Cardiac fibroblast (primary cell): ENCODE measurements around the gene ABHD1.

Experiments
- DNase-seq, 2 donors: peaks; one replicate each; pipeline versions ENCODE4 v3.0.0 to v3.0.0-alpha.2; 2010; ENCODE audit warnings: low read depth in 2 of 2
- H3K4me3 ChIP-seq, 2 donors: replicated peaks in 1 of 2; 1 replicate in 1 of 2; 2 replicates in 1 of 2; pipeline ENCODE4 v1.5.1; 2011; ENCODE audit warnings: low read depth in 2 of 2, low read length in 2 of 2, mild to moderate bottlenecking in 2 of 2, moderate library complexity in 1 of 2
- TF ChIP-seq, protein P1 (sequence below): IDR thresholded peaks from one replicate; pipeline ENCODE4 v1.5.1; 2011; ENCODE audit warnings: low read depth, mild to moderate bottlenecking, low read length, inconsistent platforms

The ABHD1 gene

DNA sequence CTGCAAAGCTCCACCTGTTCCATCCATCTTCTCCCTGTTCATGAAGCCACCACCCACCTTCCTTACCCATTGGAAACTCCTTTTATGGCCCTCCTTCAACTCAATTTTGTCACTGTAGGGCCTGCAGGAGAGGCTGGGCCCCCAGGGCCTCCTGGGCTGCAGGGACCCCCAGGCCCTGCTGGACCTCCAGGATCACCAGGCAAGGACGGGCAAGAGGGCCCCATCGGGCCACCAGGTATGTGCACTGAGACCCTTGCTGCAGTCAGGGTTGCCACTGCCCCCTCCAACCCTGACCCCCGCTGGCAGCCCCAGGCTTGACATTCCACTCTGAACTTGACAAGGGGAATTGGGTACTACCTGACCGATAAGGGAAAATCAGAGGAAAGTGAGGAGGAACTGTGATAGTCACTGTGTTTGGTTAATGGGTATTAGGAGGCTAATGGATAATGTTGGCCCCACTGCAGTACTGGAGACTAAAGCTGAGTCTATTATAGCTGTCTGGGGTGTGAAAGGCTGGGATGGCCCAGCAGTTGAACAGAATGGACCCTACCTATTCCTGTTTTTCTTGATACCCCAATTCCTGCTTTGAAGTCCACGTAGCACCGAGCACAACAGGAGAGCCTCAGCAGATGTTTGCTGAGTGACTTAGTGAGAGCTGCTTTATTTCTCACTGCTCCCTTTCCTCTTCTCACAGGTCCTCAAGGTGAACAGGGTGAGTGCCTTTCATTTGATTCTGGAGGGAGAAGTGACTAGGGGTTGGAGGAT lies 39.1 kb upstream of the ABHD1 start:
- TF ChIP-seq, protein P1, sequence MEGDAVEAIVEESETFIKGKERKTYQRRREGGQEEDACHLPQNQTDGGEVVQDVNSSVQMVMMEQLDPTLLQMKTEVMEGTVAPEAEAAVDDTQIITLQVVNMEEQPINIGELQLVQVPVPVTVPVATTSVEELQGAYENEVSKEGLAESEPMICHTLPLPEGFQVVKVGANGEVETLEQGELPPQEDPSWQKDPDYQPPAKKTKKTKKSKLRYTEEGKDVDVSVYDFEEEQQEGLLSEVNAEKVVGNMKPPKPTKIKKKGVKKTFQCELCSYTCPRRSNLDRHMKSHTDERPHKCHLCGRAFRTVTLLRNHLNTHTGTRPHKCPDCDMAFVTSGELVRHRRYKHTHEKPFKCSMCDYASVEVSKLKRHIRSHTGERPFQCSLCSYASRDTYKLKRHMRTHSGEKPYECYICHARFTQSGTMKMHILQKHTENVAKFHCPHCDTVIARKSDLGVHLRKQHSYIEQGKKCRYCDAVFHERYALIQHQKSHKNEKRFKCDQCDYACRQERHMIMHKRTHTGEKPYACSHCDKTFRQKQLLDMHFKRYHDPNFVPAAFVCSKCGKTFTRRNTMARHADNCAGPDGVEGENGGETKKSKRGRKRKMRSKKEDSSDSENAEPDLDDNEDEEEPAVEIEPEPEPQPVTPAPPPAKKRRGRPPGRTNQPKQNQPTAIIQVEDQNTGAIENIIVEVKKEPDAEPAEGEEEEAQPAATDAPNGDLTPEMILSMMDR: no peak
- no peak for DNase-seq
- H3K4me3 ChIP-seq: no peak overlapping the region

DNA sequence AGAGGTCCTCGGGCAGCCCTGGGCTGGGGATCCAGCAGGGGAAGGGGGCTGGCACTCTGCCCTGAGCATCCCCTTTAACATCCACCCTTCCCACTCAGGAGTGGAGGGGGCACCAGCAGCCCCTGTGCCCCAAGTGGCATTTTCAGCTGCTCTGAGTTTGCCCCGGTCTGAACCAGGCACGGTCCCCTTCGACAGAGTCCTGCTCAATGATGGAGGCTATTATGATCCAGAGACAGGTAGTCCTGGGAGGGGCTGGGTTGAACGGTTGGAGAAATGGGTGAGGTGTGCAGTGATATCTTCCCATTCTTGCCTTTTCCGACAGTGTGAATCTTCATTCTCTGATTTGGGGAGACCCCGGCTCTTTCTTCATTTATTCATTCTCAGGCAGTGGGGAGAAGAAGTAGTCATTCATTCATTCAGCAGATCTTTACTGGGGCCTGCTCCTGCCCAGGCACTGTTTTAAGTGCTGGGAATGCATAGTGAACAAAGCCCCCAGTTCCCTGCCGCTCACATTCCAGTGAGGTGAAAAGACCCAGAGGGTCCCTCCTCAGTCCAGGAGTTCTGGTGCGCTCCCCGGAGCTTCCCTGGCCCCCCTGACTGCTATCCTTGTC lies 38.4 kb upstream of the ABHD1 start:
- TF ChIP-seq, protein P1: no peak
- DNase-seq: no peak
- H3K4me3 ChIP-seq: peak overlapping the region; percentile 37 to 54

DNA sequence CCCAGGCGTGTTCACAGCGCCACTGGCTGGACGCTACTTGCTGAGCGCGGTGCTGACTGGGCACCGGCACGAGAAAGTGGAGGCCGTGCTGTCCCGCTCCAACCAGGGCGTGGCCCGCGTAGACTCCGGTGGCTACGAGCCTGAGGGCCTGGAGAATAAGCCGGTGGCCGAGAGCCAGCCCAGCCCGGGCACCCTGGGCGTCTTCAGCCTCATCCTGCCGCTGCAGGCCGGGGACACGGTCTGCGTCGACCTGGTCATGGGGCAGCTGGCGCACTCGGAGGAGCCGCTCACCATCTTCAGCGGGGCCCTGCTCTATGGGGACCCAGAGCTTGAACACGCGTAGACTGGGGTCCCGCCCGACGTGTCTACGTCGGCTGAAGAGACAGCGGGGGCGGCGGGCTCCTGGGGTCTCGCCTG lies 37.9 kb upstream of the ABHD1 start:
- peak; percentile 70 to 75 for DNase-seq
- TF ChIP-seq, protein P1: peak; percentile 47
- H3K4me3 ChIP-seq: peak overlapping the region; percentile 37 to 54

DNA sequence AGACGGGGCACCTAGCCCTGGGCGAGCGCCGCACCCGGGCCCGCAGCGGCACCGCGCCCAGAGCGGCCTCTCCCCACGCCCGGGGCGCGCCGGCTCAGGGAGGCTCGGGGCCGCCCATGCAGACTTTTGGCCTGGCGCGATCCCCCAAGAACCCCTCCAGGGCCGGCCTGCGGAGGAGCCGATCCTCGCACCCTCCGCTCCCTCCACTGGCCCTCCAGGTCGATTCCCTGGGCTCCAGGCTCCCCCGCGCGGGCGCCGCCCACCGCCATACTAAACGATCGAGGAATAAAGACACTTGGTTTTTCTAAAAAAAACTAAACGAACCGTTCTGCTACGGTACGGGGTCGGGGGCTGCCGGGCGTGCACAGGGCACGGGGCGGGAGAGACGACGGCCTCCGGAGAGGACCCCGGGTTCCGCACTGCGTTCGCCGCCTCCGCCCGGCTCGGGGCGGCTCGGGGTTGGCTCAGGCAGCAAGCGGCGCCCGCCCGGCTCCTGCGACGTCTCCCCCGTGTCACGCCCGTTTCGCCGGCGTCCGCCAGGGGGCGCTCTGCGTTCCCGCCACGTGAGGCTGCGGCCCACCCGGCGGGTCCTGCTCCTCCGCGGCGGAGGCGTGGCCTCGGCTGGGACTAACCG lies 37.4 kb upstream of the ABHD1 start:
- TF ChIP-seq, protein P1: peak; percentile 38
- peak; percentile 88 to 95 for DNase-seq
- peak overlapping the region; percentile 38 to 54 for H3K4me3 ChIP-seq

DNA sequence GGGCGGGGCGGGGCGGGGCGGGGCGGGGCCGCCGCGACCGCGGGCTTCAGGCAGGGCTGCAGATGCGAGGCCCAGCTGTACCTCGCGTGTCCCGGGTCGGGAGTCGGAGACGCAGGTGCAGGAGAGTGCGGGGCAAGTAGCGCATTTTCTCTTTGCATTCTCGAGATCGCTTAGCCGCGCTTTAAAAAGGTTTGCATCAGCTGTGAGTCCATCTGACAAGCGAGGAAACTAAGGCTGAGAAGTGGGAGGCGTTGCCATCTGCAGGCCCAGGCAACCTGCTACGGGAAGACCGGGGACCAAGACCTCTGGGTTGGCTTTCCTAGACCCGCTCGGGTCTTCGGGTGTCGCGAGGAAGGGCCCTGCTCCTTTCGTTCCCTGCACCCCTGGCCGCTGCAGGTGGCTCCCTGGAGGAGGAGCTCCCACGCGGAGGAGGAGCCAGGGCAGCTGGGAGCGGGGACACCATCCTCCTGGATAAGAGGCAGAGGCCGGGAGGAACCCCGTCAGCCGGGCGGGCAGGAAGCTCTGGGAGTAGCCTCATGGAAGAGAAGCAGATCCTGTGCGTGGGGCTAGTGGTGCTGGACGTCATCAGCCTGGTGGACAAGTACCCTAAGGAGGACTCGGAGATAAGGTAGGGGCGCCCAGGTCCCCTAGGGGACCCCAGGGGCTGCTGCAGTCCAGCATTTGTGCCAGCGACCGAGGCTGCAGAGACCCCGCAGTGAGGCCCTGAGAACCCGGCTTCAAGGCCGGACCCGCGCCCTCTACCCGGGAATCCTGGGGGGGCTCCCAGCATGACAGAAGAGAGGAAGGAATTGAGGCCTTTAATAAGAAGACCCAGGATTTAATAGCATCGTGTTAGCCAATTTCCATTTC lies 36.7 kb upstream of the ABHD1 start, which contains the start of gene KHK:
Gene KHK (plus strand): TSS at position 49 of the 870 bp plus-strand sequence. CDS start 488 bp downstream, at position 537.
- peak in 1 of 2 donors; percentile 20 for DNase-seq
- TF ChIP-seq, protein P1: no peak
- peak within 1 kb of the TSS; percentile 38 to 54 for H3K4me3 ChIP-seq

DNA sequence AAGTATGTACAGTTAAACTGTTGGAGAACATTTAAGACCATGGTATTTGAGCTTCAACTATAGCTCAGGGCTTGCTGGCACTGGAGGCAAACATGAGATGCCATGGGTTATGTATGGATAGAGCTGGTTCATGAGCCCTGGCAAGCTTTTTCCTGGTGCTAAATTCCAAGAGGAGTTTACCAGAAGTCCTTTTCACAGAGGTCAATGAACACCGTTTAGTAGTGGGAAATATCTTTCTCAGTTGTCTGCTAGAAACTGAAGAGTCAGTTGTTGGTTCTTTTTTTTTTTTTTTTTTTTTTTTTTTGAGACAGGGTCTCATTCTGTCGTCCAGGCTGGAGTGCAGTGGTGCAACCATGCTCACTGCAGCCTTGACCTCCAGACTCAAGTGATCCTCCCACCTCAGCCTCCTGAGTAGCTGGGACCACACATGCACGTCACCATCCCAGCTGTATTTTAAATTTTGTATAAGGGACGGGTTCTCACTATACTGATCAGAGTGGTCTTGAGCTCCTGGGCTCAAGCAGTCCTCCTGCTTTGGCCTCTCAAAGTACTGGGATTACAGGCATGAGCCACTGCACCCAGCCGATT lies 35.7 kb upstream of the ABHD1 start:
- TF ChIP-seq, protein P1: no peak
- H3K4me3 ChIP-seq: no peak overlapping the region
- no peak for DNase-seq
